GM19193 (cell line): ENCODE data around the gene PLGRKT.

Experiments
- POLR2A ChIP-seq: IDR thresholded peaks from 4 replicates; pipeline ENCODE4 v1.6.1; 2011; ENCODE audit not compliant: insufficient read depth, insufficient read length; ENCODE audit errors: extremely low read depth

Gene PLGRKT, protein sequence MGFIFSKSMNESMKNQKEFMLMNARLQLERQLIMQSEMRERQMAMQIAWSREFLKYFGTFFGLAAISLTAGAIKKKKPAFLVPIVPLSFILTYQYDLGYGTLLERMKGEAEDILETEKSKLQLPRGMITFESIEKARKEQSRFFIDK

GRCh38 chr9:5437254-5438216 is at the start of gene PLGRKT:
TSS of gene PLGRKT (minus strand) at chr9:5437925. CDS start at chr9:5431977, 5,948 bp downstream.
- peak; percentile 93 for TF ChIP-seq POLR2A

DNA sequence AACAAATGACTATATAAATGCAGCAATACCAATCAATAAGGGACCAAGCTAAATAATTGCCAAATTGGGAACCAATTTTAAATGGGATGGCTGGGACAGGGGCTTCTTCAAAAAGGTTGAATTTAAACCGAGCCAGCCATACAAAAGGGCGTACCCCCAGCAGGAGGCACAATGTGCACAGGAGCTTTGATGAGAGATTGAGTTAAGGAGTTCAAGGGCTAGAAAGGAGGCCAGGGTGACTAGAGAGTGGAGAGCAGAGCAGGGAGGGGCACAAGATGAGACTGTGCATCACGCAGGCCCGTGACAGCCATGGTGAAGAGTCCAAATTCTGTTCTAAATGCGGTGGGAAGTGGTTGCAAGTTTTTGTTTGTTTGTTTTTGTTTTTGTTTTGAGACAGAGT is 49.3 kb upstream of the PLGRKT start:
- TF ChIP-seq POLR2A, result no peak

DNA sequence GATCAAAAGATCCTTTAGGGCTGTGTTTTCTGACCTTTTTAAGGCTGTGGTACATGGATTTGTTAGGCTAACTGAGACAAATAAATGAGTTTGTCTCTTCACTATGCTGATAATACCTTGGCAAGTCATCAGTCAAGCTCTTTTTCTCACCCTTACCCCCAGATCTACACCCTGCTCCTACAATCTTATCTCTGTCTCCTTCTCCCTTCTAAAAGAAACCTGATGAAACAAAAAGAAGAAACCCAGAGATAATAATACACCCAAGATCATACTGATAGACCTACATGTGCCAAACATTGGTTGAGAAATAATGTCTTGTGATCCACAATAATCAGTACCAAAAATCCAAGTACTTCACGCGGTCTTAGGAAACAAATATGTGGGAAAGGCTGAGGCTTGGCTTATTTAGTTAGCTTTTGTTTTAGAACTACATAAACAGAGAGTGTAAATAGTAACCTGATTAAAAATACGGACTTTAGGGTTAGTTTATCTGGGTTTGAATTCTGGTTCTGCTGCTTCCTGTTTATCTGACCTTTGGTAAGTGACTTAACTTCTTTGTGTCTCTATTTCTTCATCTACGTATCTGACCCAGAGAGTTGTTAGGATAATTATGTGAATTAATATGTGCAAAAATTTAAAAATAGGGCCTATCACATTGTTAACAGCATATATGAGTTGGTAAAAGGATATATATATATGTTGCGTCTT is 47.8 kb upstream of the PLGRKT start:
- TF ChIP-seq POLR2A, result no peak

- no peak for TF ChIP-seq POLR2A
Observed at GRCh38 chr9:5483306-5483705, 45.6 kb upstream of the PLGRKT start.

GRCh38 chr9:5482194-5482593 is 44.5 kb upstream of the PLGRKT start:
- no peak for TF ChIP-seq POLR2A

GRCh38 chr9:5481322-5482040 is 43.8 kb upstream of the PLGRKT start:
- no peak for TF ChIP-seq POLR2A

GRCh38 chr9:5480919-5481318 is 43.2 kb upstream of the PLGRKT start:
- TF ChIP-seq POLR2A, result no peak

- no peak for TF ChIP-seq POLR2A
Observed at GRCh38 chr9:5479994-5480694, 42.4 kb upstream of the PLGRKT start.

DNA sequence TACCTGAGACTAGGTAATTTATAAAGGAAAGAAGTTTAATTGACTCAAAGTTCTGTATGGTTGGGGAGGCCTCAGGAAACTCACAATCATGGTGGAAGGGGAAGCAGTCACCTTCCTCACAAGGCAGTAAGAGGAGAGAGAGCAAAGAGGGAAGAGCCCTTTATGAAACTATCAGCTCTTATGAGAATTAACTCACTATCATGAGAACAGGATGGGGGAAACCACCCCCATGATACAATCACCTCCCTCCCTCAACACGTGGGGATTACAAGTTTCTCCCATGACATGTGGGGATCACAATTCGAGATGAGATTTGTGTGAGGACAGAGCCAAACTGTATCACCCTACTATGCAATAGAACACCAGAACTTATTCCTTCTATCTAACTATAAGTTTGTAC is 40.5 kb upstream of the PLGRKT start:
- TF ChIP-seq POLR2A, result no peak

- peak; percentile 29 for TF ChIP-seq POLR2A
Observed at GRCh38 chr9:5470816-5471215, 33.1 kb upstream of the PLGRKT start.

GRCh38 chr9:5470122-5470521 is 32.4 kb upstream of the PLGRKT start:
- no peak for TF ChIP-seq POLR2A

DNA sequence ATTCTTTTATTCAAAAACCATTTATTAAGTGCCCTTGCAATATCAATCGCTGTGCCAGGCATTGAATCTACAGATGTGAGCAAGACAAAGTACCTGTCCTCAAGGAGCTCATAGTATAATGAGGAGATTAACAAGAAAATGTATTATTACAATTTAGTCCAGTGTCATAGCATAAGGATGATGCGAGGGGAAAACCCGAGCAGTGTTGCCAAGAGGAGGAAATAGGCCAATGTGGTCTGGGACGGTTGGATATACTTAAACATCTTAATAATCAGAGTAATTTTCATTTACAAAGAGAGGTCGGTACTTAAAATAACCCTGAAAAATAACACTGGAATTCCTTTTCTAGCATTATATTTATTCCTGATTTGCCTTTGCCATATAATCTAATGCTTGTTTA is 31.1 kb upstream of the PLGRKT start:
- no peak for TF ChIP-seq POLR2A

DNA sequence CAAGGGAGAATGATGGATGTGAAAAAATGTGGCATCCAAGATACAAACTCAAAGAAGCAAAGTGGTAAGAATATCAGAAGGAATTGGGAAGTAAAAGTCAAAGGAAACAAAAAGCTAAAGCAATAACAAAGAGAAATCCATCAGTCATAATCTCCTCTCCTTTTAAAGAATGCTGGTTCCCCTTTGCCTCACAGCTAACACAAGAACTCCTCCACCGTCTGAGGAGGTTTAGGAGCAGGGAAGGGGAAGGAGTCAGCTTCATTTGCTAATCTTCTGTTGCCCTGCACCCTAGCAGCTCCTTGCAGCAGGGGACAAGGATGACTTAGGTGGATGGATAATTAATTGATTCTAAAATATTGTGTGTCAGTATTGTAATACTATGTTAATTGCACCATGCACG is 29.0 kb upstream of the PLGRKT start:
- TF ChIP-seq POLR2A, result no peak

- TF ChIP-seq POLR2A, result no peak
Observed at GRCh38 chr9:5466005-5466404, 28.3 kb upstream of the PLGRKT start.

GRCh38 chr9:5460157-5460556 is 22.4 kb upstream of the PLGRKT start:
- TF ChIP-seq POLR2A, result no peak

GRCh38 chr9:5459289-5459829 is 21.6 kb upstream of the PLGRKT start:
- TF ChIP-seq POLR2A, result no peak
